GM12873 (cell line): ENCODE results near the gene NPAS3.

Source experiments
- CTCF ChIP-seq: IDR thresholded peaks from 2 replicates; pipeline ENCODE4 v1.5.1; 2012; ENCODE audit warnings: low read depth, mild to moderate bottlenecking, moderate library complexity, low read length, control low read depth; ENCODE audit not compliant: insufficient read depth; ENCODE audit errors: missing control alignments

Gene NPAS3

GRCh38 chr14:33390335-33390734, 451.7 kb downstream of the NPAS3 start:
- TF ChIP-seq CTCF, result no peak

DNA sequence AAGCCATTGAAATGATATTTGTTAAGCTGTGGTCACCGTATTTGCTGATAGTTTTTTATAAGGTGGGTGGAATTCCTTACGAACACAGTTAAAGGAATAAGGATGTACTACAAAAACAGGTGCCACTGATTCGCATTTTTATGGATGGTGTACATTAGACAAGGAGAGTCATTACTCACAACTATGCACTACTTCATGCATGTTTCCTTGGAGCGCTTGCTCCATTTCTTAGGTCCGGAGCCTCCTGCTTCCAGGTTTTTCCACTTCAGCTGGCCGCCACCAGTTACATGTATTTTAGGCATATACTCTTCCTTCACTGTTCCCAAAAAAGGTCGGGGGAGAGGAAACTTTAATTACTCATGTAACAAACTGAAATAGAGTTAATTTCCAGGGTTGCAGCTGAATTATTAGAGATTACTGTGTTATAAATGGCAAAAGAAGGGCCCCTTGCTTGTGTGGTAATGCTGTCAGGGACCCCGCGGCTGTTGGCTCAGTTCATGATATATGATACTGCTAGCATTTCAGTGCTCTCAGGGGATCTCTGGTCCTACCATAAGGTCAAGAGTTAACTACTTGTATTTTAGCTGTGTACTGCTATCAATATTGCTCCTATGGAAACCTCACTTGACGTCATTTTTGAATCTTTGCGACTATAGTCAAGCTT, 454.7 kb downstream of the NPAS3 start:
- TF ChIP-seq CTCF, result no peak

DNA sequence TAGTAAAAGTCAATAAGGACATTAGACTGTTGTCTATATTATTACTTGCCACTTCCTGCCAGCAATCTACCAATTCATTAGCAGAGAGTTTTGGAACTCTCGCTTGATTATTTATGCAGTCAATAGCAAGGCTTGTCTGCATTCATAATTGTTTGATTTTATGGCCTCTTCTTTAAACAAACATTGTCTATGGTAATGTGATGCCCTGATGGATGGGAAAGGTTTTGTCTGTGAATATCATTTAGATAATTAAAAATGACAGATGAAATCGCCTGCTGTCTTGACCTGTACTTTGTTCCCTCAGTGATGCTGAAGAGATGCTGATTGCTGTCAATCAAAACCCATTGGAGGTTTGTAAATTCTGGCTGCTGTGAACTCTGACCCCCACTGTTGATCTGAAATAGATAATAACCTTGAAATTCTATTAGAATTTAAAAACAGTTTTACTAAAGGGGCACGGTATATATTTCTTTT, 455.3 kb downstream of the NPAS3 start:
- no peak for TF ChIP-seq CTCF

DNA sequence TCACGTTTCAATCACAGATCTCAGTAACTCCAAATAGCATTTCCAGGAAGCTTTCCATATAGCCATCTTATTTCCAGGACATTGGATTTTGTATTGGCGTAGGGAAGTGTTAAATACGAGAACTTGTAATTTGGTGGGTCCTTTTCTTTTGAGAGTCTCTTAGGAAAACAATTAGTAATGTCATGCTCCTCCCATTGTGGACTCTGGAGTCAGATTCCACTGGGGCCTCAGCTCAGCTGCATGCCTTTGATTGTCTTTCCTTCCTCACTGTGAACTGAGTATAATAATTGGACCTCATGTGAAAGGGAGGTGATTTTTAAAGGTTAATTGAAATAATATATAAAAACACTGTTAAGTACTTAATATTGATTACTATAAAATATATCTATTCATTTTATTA, 462.6 kb downstream of the NPAS3 start:
- TF ChIP-seq CTCF, result no peak

- TF ChIP-seq CTCF, result no peak
Observed at GRCh38 chr14:33402604-33403003, 463.9 kb downstream of the NPAS3 start.

DNA sequence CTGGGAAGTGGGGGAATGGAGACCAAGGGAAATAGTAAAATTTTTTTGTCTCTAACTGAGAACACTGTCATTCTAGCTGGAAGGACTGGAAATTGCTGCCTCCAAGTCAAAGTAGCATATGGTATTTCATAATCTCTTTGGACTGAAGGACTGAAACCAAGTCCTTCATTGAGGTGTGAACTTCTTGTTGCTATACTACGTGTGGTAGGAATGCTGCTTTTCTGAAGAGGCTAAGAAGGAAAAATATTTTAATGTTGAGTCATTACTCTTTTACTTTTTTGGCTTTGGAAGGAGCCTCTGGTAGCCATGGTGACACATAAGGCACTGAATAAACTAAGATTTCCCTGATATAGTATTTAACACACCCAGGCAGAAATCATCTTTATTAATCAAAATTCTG, 465.4 kb downstream of the NPAS3 start:
- no peak for TF ChIP-seq CTCF

DNA sequence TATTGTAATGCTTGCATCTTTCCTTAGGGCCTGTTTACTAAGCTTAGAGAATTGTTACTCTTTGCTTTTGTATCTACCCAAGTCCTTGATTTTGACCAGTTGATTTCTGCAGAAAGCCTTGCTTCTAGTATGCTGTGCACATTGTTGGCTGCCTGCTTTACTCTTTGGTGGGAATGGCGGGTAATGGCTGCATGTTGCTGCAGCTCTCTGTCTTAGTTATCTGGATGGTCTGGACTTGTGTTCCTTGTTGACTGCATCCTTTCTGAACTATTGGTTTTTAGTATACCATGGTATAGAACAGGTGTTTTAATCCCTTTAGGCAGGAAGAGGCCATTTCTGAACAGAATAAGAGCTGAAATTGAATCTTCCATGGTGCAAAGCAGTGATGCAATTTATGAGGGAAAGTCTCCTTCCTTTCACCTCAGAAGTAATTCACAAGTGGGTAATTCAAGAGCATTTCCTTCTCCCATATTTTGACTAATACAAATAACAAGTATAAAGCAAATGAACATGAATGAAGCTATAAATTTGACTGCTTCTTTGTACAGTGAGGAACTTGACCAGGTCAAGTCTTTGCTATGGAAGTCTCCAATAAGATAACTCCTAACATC, 466.4 kb downstream of the NPAS3 start:
- TF ChIP-seq CTCF, result no peak
